Vagina (tissue), 2 donors: Measurements from ENCODE around the gene AGK. TPM values are rescaled to one million over a fixed set of nuclear protein-coding genes. Genes with fewer than 3 reads are reported as not detected.

ENCODE experiments used
- DNase-seq, 2 donors: peaks; one replicate each; pipeline ENCODE4 v3.0.0-alpha.2; 2017; ENCODE audit errors: extremely low spot score in 2 of 2
- H3K27ac ChIP-seq: fragments of 200-600 bp; sonication (generic); one replicate; pipeline ENCODE4 v1.5.1; 2019
- H3K27me3 ChIP-seq: fragments of 200-600 bp; sonication (generic); one replicate; pipeline ENCODE4 v1.5.1; 2019
- H3K36me3 ChIP-seq, 2 donors: fragments of 200-600 bp; sonication (generic); one replicate each; pipeline ENCODE4 v1.5.1; 2017 to 2019
- H3K4me1 ChIP-seq: fragments of 200-600 bp; sonication (generic); one replicate; pipeline ENCODE4 v1.5.1; 2019
- H3K4me3 ChIP-seq, 2 donors: fragments of 200-600 bp; sonication (generic); 1 replicate in 1 of 2; 2 replicates in 1 of 2; pipeline ENCODE4 v1.5.1; 2016 to 2019
- H3K9me3 ChIP-seq: fragments of 200-600 bp; sonication (generic); one replicate; pipeline ENCODE4 v1.5.1; 2019
- CTCF ChIP-seq, 3 experiments: fragments of 450-650 bp in 2 of 3; fragments of 200-600 bp in 1 of 3; sonication (generic) in 1 of 3; IDR thresholded peaks; one replicate each; pipeline ENCODE4 v1.5.1; 2017 to 2019; ENCODE audit warnings: antibody characterized with exemption in 3 of 3, mild to moderate bottlenecking in 2 of 3, moderate library complexity in 2 of 3
- POLR2A ChIP-seq, 2 donors: fragments of 450-650 bp; IDR thresholded peaks; one replicate each; pipeline ENCODE4 v1.6.1; 2017; ENCODE audit warnings: antibody characterized with exemption in 2 of 2, mild to moderate bottlenecking in 2 of 2, moderate library complexity in 2 of 2
- POLR2AphosphoS5 ChIP-seq, 2 donors: sonication (generic); formaldehyde crosslinking; IDR thresholded peaks; one replicate each; pipeline ENCODE4 v1.9.0; 2017; ENCODE audit warnings: antibody characterized with exemption in 2 of 2, mild to moderate bottlenecking in 2 of 2, low read depth in 1 of 2; ENCODE audit not compliant: insufficient read depth in 1 of 2
- intact Hi-C: fragments of 100-400 bp; cut with DNase I; formaldehyde crosslinking; loops from one replicate; pipeline ENCODE4 v1.15.1; 2023
- total RNA-seq: library from RNA; depleted of rRNA; stranded (reverse); fragments of >200 nt; gene quantifications from one replicate; pipeline ENCODE4 v1.2.3, GENCODE V29; 2016

Gene AGK
- total RNA-seq, 1 donor from 2014 or later: 21.1 TPM

GRCh38 chr7:141571059-141571458, 19.8 kb downstream of the AGK start:
- intact Hi-C loops: no loop called here
- no peaks in the 10 kb centered on the region for H3K4me1 ChIP-seq

GRCh38 chr7:141572175-141572574, 21.0 kb downstream of the AGK start:
- Histone ChIP-seq H3K36me3 (peaks cover 0 to 16% of the 10 kb centered on the region in 2 donors), H3K27me3 (no peaks in the 10 kb centered on the region), H3K9me3 (no peaks in the 10 kb centered on the region), H3K4me3 (no peak overlapping the region), H3K4me1 (no peaks in the 10 kb centered on the region), H3K27ac (no peak overlapping the region)
- TF ChIP-seq POLR2AphosphoS5 (IDR thresholded peaks at IDR 0.05; ENCODE audit: insufficient read depth in 1 of 2, low read depth in 1 of 2) (no peak), POLR2A (IDR thresholded peaks at IDR 0.05) (no peak), CTCF (IDR thresholded peaks at IDR 0.05) (no peak)
- DNase-seq: no peak
- intact Hi-C loops: no loop called here

More at GRCh38 chr7:141571059-141571458, 19.8 kb downstream of the AGK start:
- H3K27me3 ChIP-seq: no peaks in the 10 kb centered on the region
- no peaks in the 10 kb centered on the region for H3K9me3 ChIP-seq
- DNase-seq: no peak
- no peak overlapping the region for H3K4me3 ChIP-seq
- H3K27ac ChIP-seq: no peak overlapping the region
- TF ChIP-seq CTCF (IDR thresholded peaks at IDR 0.05) (no peak), POLR2A (IDR thresholded peaks at IDR 0.05) (no peak), POLR2AphosphoS5 (IDR thresholded peaks at IDR 0.05; ENCODE audit: insufficient read depth in 1 of 2, low read depth in 1 of 2) (no peak)
- H3K36me3 ChIP-seq: peaks cover 0 to 19% of the 10 kb centered on the region in 2 donors

- intact Hi-C loops: no loop called here
- Histone ChIP-seq H3K36me3 (peaks cover 0 to 6% of the 10 kb centered on the region in 2 donors), H3K27ac (no peak overlapping the region), H3K4me3 (no peak overlapping the region), H3K4me1 (no peaks in the 10 kb centered on the region), H3K9me3 (no peaks in the 10 kb centered on the region), H3K27me3 (no peaks in the 10 kb centered on the region)
- DNase-seq: no peak
- TF ChIP-seq CTCF (IDR thresholded peaks at IDR 0.05): no peak
- TF ChIP-seq POLR2AphosphoS5 (IDR thresholded peaks at IDR 0.05; ENCODE audit: insufficient read depth in 1 of 2, low read depth in 1 of 2): no peak
- no peak for TF ChIP-seq POLR2A (IDR thresholded peaks at IDR 0.05)
Observed at GRCh38 chr7:141573511-141573910, 22.3 kb downstream of the AGK start.

GRCh38 chr7:141575164-141575563, 24.0 kb downstream of the AGK start:
- TF ChIP-seq POLR2AphosphoS5 (IDR thresholded peaks at IDR 0.05; ENCODE audit: insufficient read depth in 1 of 2, low read depth in 1 of 2) (no peak), POLR2A (IDR thresholded peaks at IDR 0.05) (no peak), CTCF (IDR thresholded peaks at IDR 0.05) (no peak)
- Histone ChIP-seq H3K9me3 (no peaks in the 10 kb centered on the region), H3K4me3 (no peak overlapping the region), H3K27me3 (no peaks in the 10 kb centered on the region), H3K27ac (no peak overlapping the region), H3K4me1 (no peaks in the 10 kb centered on the region), H3K36me3 (peaks cover 0 to 2% of the 10 kb centered on the region in 2 donors)
- intact Hi-C loops: no loop called here
- no peak for DNase-seq

- Histone ChIP-seq H3K27me3 (no peaks in the 10 kb centered on the region), H3K4me3 (no peak overlapping the region), H3K9me3 (no peaks in the 10 kb centered on the region), H3K4me1 (no peaks in the 10 kb centered on the region), H3K27ac (no peak overlapping the region), H3K36me3 (no peaks in the 10 kb centered on the region)
- DNase-seq: no peak
- TF ChIP-seq POLR2A (IDR thresholded peaks at IDR 0.05) (no peak), POLR2AphosphoS5 (IDR thresholded peaks at IDR 0.05; ENCODE audit: insufficient read depth in 1 of 2, low read depth in 1 of 2) (no peak), CTCF (IDR thresholded peaks at IDR 0.05) (no peak)
- intact Hi-C loops: no loop called here
Observed at GRCh38 chr7:141575654-141576448, 24.6 kb downstream of the AGK start.
